Measurements from ENCODE around the gene MRC1.
A peak's percentile ranks its signal among the peaks of the same experiment; 100 is the strongest.

MRC1 gene

DNA sequence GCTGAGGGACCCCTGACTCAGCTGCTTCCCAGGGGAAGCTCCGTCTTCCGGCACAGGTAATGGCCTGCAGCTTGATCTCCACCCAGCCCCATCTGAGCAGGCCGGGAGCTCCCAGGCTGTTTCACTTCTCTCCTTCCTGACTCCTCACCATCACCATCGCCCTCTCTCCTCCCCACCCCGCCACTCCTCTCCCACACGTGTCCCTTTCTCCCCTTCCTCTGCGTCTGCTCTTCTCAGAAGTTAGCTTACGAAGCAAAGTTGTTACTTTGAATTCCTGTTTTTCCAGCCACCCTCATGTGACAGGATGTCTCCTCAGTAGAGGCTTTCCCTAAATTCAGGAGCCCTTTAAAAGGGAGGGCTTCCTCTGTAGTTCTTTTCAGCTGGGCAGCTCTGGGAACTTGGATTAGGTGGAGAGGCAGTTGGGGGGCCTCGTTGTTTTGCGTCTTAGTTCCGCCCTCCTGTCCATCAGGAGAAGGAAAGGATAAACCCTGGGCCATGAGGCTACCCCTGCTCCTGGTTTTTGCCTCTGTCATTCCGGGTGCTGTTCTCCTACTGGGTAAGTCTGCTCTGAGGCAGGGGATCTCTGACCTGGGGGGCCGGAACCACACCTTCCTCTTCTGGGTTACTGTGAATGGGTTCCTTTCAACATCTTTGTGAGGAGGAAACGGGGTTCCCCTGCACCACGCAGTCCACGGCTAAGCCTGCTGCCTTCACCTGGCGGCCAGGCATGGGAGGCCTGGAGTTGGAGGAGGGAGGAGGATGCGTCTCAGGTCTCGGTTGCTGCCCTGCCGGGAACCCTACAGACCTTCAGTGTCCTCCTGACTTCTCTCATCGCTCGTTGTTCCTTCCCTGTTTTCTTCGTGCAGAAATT, at the start of gene MRC1:
TSS of gene MRC1 (plus strand) at position 378 of the 871 bp plus-strand sequence. CDS start at position 496, 118 bp downstream.
- DNase-seq (ENCODE audit: low read depth): no peak

DNA sequence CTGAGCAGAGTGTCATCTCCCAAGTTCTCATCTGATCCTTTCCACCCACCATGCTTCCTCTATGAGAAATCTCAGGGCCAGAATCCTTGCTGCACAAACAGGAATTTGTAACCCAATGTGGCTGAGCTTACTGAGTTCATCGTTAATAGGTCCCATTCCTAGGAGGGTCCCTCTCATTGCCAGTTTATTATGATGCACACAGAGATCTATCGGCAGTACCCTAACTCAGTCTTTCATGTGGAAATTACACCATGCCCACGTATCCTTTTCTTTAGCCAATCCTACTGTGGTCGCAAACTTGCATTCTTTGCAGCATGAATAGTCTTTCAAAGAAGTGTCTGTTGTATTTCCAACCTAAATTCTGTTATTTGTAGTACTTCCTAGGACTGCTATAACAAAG, 45.0 kb upstream of the MRC1 start:
- DNase-seq (ENCODE audit: low read depth): no peak

GRCh38 chr10:17765602-17766001, 43.5 kb upstream of the MRC1 start:
- no peak for DNase-seq (ENCODE audit: low read depth)

GRCh38 chr10:17766731-17767130, 42.4 kb upstream of the MRC1 start:
- no peak for DNase-seq (ENCODE audit: low read depth)

- no peak for DNase-seq (ENCODE audit: low read depth)
Measured at GRCh38 chr10:17768496-17768895, 40.7 kb upstream of the MRC1 start.

DNA sequence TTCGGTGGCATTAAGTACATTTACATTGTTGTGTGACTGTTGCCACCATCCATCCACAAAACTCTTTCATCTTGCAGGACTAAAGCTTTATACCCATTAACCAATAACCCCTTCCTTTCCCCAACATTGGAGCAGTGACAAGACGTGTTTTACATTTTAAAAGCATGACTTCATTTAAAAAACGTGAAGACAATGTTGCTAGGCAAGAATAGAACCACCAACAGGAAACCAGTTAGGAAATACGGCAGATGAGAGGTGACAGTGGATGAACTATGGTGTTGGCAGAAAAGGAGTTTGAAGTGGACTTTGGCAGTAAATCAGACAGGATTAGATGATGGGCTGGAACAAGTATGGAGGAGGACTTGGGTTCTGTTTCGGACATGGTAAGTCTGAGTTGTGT, 40.2 kb upstream of the MRC1 start:
- DNase-seq (ENCODE audit: low read depth): peak; percentile 51

GRCh38 chr10:17771017-17771416, 38.1 kb upstream of the MRC1 start:
- DNase-seq (ENCODE audit: low read depth): no peak

DNA sequence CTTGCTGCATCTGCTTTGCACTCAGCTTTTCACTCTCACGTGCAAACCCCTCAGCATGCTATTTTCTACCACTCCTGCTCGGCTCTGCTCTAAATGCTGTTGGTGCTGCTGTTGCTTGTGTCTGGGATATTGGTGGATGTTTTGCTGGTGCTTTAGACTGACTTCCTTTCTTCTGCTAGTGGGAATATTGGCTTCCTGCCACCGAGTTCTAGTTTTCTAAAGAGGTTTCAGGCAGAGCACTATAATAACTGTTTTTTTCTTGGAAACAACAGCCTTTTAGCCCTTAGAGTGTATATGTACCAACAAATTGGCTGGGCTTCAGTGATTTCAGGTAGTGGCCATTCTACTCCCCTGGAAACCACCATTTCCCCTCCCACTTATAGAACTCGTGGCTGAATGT, 29.4 kb upstream of the MRC1 start:
- DNase-seq (ENCODE audit: low read depth): no peak

GRCh38 chr10:17780727-17781126, 28.4 kb upstream of the MRC1 start:
- DNase-seq (ENCODE audit: low read depth): no peak

DNA sequence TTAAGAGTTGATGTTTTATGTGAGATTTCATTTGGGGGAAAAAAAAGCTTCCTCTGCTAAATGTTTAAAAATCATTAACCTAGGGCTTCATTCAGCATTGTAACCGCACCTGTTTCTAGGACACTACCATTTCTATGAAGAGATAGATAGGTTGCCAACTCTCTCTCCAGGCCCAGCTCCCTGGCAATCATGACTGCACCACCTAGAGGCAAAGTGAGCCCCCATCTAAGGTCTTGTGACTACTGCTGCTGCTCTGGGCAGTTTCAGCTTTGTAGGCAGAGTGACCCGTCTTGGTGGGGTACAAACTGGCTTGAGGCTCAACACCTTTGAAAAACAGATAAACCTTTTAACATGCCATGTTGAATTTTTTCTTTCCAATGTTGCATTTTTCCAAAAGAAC, 27.3 kb upstream of the MRC1 start:
- DNase-seq (ENCODE audit: low read depth): no peak

DNA sequence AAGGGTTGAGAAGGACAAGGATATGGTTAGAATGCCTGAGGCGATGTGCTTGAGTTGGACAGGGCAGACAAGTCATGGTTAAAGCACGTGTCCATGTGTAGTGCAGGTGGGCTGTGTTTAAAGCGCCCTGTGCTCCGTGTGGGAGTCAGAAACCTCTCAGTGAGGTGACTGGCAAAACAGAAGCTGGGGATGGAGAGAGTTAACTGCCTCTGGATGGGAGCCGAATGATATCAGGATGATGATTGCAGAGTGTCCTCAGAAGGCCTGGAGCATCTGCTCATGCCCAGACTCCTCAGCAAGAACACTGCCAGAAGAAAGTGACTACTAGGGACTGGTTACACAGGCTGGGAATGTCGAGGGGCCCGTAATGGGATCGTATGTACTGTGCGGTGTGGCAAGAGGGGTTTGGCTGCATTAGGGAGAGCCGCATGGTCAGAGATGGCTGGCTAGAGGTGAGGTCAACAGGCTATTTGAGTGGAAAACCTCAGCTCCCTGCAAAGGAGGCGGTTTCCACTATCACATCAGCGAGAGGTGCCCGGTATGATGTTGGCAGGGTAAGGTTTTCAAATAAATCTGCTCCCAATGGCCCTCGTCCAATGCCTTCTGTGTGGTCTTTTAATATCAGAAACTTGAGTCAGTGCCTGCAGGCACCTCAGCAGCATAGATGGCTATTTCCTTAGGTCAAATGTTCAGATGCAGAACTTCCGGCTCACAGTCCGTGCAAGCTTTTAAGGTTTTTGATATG, 26.1 kb upstream of the MRC1 start:
- no peak for DNase-seq (ENCODE audit: low read depth)

DNA sequence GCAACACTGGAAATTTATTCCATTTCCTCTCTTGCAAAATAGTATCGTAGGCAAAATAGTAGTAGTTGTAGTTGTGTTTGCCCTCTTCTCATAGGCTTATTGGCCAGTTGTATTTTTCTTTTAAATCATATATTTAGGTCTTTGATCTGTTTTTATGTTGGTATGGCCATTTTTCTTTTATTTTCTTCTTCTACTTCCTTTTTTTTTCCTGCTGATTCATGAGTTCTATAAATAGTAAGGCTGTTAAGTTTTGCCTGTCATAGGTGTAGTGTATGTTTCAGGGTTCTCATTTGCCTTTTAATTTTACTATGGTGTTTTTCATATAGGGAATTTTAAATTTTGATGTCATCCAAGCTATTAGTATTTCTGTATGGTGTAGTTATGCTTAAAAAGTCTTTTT, 25.4 kb upstream of the MRC1 start:
- DNase-seq (ENCODE audit: low read depth): no peak

- DNase-seq (ENCODE audit: low read depth): no peak
Measured at GRCh38 chr10:17784688-17785087, 24.5 kb upstream of the MRC1 start.

DNA sequence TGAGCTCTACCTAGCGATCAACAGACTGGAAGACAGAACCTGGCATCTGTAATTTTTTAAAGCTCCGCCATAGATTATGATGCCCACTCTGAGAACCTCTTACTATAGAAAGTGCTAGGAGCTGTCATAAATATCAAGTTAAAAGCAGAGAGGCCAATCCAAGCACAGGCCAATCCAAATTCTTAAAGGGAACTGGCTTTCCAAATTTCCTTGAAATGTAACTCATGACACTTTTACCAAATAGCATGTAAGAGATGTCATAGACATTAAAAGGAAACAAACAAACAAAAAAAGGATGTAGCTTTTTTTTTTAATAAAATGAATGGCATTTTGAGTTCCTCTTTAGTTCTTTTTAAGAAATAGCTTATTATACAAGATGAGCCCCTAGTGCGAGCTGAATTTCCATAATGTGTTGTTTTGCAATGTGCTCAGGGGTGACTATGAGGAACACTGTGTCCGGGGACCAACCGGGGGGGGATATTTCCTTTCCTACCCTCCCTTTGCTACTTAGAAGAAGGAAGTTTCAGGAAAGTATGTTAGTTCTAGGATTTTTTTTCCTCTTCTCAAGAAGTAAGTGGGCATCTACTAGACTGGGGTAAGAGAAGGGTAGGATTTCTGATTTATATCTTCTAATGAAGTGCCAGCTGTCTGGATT, 23.7 kb upstream of the MRC1 start:
- no peak for DNase-seq (ENCODE audit: low read depth)

GRCh38 chr10:17787087-17787961, 21.8 kb upstream of the MRC1 start:
- DNase-seq (ENCODE audit: low read depth): peak; percentile 84

GRCh38 chr10:17788646-17789045, 20.5 kb upstream of the MRC1 start:
- DNase-seq (ENCODE audit: low read depth): no peak

GRCh38 chr10:17789396-17789795, 19.8 kb upstream of the MRC1 start:
- DNase-seq (ENCODE audit: low read depth): no peak

GRCh38 chr10:17790651-17791050, 18.5 kb upstream of the MRC1 start:
- DNase-seq (ENCODE audit: low read depth): no peak

- DNase-seq (ENCODE audit: low read depth): no peak
Measured at GRCh38 chr10:17792991-17793390, 16.2 kb upstream of the MRC1 start.

- no peak for DNase-seq (ENCODE audit: low read depth)
Measured at GRCh38 chr10:17793823-17794644, 15.1 kb upstream of the MRC1 start.

DNA sequence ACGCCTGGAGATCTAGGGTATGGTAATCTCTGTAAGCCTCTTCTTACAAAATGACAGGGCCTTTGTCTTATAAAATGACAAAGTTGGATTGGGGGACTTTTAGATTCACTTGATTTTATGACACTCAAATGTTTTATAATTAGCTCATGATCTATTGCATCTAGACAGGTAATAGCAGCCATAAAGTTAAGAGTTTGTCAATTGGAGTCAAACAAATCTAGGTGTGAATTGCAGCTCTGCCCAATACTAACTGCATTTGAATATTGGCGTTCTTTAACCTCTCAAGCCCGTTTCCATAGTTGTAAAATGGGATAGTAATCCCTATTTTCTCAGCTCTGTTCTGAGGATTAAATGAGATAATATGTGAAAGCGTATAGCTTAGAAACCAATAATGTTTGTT, 14.1 kb upstream of the MRC1 start:
- no peak for DNase-seq (ENCODE audit: low read depth)
